Fibroblast of skin of right biceps (primary cell): ENCODE data around the gene RBFOX2.
"Not testable (repeated sequence)": the region's sequence is repeated elsewhere in the genome, so short reads cannot be mapped to it uniquely, and the experiment has no call there.

ENCODE experiments used
- DNase-seq: peaks from one replicate; pipeline ENCODE4 v3.0.0-alpha.2; 2013

RBFOX2 gene

DNA sequence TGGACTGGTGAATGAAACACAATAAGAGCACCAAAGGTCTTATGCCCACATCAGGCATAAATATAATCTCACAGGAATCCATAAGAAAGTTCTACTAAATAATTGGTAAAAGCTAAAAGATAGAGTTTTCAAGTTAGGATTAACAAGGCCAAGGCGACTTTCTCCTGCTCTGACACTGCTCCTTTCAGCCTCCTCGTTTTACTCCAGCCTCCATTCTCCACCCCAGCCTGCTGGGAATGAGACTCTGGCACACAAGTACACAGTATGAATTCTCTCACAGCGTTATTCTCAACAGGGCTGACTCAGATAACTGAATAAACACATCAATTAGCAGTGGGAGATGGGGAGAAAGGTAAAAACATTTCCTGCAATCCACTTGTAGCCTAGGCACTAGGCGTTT lies 216.0 kb downstream of the RBFOX2 start:
- DNase-seq: no peak

DNA sequence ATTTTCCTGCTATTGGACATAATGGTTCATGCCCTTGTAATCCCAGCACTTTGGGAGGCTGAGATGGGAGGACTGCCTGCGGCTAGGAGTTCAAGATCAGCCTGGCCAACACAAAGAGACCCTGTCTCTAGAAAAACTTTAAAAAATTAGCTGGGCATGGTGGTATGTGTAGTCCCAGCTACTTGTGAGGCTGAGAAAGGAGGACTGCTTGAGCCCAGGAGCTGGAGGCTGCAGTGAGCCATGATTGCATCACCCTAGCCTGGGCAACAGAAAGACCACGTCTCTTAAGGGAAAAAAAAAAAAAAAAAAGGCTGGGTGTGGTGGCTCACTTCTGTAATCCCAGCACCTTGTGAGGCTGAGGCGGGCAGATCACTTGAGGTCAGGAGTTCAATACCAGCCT lies 217.0 kb downstream of the RBFOX2 start:
- no peak for DNase-seq

DNA sequence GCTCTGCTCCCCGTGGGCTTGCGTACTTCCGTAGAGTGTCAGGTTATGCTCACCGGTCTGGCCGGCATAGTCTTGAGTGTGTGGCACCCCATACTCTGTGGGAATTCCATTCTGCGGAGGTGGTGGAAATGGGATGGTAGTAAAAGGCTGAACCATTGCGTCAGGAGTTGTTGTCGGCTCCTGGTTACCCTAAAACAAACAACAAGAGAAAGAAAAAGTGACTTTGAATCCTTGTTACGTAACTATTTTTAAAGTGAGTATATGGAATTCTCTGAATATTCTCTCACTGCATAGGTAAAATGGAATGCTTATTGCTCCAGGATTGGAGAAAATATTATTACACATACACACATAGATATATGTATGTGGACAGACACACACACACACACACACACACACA lies 218.8 kb downstream of the RBFOX2 start:
- no peak for DNase-seq

DNA sequence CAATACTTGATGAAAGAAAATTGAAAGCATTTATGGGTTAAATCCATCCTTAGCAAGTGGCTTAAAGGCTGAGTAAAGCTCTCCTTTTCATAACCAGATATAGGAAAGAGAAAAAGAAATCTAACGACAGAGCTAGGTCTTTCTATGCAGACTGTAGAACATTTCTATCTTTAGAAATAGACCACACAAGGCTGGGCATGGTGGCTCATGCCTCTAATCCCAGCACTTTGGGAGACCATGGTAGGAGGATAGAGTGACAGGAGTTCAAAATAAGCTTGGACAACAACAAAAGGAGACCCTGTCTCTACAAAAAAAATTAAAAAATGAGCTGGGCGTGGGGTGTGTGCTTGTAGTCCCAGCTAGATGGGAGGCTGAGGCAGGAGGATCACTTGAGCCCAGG lies 220.2 kb downstream of the RBFOX2 start:
- DNase-seq: no peak

DNA sequence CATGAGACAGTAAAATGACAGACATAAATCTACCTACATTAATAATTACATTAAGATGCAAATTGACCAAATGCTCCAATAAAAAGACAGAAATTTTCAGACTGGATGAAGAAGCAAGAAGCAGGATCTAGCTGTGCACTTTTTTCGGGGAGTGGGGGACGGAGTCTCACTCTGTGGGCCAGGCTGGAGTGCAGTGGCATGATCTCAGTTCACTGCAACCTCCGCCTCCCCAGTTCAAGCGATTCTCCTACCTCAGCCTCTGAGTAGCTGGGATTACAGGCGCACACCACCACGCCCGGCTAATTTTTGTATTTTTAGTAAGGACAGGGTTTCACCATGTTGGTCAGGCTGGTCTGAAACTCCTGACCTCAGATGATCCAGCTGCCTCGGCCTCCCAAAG lies 222.0 kb downstream of the RBFOX2 start:
- not testable (repeated sequence) for DNase-seq

DNA sequence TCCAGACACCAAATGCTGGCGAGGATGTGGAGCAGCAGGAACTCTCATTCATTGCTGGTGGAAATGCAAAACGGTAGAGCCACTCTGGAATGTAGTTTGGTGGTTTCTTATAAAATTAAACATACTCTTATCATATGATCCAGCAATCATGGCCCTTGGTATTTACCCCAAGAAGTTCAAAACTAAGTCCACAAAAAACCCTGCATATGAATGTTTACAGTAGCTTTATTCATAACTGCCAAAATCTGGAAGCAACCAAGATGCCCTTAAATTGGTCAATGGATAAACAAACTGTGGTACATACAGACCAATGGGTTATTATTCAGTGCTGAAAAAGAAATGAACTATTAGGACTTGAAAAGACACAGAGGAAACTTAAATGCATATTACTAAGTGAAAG lies 223.2 kb downstream of the RBFOX2 start:
- no peak for DNase-seq

DNA sequence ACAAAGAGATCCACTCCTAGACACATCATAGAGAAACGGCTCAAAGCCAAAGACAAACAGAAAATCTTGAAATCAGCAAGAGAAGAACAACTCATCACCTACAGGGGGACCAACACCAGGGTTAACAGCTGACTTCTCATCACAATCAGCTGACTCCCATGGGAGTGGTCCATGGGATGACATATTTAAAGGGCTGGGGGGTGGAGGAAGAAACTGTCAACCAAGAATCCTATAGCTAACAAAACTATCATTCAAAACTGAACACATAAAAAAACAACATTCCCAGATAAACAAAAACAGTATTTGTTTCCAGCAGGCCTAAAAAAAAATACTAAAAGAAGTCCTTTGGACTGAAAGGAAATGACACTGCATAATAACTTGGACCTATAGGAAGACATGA lies 224.2 kb downstream of the RBFOX2 start:
- no peak for DNase-seq

DNA sequence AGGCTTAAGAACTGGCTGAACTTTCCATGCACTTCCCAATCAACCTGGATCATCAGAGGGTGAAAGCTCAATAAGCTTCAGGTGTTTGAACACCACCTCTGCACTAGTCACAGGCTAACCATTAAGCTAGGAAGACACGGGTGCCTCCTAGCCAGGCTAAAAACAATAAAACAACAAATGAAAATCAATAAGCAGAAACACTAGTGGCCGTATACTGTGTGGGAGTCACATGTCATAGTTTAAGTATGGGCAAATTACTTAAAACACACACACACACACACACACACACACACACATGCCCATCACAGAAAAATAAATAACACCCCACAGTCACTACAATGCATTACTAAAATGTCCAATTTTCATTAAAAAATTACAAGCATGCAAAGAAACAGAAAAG lies 225.7 kb downstream of the RBFOX2 start:
- DNase-seq: no peak

DNA sequence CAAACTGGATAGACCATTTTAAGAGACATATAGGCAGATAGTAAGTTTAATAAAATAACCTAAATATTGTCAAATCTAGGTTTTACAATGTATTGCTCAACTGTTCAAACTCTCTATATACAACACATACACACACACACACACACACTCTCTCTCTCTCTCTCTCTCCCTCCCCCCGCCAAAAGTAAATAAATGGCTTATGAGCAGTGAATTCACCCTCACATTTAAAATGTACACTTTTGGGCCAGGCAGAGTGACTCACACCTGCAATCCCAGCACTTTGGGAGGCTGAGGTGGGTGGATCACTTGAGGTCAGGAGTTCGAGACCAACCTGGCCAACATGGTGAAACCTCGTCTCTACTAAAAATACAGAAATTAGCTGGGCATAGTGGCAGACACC lies 227.3 kb downstream of the RBFOX2 start:
- DNase-seq: peak; percentile 36

DNA sequence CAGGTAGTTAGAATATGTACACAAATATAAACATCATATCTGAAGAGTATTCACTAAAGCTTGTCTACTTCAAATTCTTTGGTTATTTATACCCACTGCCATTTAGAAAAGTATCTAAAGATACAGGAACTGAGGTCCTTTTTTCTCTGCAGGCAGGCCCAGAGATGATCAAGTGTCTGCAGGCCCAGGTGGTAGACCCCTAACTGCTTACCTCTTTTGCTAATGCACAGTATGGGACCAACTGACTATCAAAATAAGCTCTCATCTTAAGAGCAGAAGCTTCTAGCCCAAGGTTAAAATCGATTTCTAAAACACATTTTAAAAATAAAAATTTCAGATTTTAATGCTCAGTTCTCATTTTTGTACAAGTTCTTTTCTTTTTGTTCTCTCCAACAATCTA lies 229.5 kb downstream of the RBFOX2 start:
- no peak for DNase-seq

DNA sequence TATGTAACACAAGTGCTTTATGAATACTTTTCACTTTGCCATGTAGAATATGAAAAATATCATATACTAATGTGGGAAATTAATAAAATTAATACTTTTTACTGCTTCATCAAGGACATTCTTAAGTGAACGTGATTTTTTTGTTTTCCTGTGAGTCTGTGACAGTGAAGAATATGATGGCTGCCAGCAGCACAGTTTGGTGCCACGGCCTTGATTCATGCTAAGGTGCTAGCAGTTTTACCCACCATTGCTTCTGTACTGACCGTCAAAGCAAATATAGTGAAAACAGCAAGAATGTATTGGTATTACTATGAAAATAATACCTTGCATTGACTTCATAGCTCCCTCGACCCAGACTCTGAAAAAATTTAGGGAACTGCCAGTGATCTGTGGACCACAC lies 231.2 kb downstream of the RBFOX2 start:
- DNase-seq: no peak

DNA sequence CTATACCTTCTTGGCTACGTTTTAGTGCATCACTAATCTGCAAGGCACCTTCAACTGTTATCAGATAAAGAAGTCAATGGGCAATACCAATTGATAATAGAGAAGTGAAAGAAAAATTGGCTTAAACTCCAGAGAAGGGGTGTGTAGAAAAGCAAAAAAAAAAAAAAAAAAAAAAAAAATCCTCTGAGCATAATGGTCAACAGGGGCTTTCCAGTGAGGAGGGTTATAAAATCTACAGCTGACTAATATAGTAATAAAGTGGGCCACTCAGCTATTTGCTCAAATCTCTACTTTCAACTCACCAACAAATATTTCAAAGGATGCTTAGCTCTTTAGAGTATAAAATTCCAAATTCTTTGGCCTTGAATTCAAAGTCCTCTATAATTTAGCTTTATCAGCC lies 233.1 kb downstream of the RBFOX2 start:
- no peak for DNase-seq

DNA sequence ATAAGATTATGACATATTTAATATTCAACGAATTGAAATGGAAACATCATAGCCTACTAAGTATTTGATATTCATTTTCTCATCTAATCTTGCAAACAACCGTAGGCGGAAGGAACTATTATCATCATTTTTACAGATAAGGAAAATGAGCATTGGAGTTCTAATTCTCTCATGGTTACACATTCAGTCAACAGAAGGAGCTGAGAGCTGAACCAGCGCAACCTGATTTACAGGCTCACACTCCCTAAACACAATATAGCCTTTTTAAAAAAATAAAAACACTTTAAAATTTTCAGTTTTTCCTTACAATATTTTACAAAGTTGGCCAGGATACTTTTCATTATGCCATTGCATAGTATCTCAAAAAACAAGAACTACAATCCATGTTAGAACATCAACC lies 236.1 kb downstream of the RBFOX2 start:
- DNase-seq: no peak

DNA sequence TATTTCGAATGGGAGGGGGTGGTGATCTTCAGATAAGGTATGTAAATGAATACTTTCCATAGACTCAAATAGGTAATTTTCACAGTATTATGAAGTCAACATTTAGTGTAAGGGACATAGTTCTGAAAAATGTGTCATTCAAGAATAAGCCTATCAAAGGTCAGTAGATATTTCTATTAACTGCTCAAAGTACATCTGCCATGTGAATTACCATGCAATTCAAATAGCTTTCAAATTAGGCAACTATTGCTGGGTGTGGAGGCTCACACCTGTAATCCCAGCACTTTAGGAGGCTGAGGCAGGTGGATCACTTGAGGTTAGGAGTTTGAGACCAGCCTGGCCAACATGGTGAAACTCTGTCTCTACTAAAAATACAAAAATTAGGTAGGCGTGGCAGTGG lies 236.8 kb downstream of the RBFOX2 start:
- DNase-seq: not testable (repeated sequence)

DNA sequence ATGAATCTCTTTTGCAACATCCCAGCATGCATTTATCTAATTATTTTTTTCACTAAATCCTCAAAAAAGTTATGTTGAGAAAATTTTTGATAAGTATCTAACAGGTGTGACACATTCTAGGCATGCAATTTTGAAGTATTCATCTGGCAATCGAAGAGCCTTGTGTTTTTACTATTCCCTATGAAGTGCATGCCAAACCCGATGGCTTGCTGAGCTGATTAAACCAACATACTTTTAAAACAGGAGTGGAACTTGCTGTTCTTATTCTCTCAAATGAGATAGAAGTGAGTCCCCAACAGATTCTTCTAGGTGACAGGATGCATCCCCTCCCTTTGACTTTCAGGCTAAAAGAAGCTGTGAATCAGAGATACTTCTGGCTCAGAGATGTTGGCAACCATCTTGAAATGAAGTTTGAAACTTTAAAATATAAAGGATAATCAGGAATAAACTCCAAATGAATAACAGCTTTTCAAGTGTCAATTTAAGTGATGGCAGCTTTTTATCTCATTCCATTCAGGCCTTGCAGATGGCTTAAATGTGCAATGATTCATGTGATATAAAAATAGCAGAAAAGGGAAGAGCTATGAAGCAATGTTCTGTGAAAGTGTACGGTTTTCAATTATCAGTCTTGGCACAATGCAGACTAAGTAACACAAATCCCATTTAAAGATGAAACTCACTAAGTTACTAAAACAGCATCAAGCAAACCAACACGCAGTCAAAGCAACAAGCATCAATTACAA lies 243.3 kb downstream of the RBFOX2 start:
- peak; percentile 72 for DNase-seq

DNA sequence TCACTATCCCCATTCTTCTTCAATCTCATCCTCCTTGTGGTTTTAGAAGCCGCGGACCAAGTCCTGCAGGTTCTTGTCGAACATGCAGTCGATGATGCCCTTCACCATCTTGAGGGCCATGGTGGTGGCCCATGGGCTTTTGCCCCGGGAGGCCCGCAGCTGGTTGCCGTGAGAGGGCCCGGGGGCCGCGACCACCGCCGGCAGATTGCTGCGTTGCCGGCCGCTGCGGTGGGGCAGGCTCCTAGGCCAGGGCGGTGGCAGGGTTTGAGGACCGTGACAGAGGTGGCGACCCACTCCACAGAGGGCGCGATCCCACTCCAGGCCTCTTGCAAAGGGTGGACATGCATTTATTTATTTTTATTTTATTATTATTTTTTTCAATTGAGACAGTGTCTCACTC lies 244.0 kb downstream of the RBFOX2 start:
- DNase-seq: no peak

DNA sequence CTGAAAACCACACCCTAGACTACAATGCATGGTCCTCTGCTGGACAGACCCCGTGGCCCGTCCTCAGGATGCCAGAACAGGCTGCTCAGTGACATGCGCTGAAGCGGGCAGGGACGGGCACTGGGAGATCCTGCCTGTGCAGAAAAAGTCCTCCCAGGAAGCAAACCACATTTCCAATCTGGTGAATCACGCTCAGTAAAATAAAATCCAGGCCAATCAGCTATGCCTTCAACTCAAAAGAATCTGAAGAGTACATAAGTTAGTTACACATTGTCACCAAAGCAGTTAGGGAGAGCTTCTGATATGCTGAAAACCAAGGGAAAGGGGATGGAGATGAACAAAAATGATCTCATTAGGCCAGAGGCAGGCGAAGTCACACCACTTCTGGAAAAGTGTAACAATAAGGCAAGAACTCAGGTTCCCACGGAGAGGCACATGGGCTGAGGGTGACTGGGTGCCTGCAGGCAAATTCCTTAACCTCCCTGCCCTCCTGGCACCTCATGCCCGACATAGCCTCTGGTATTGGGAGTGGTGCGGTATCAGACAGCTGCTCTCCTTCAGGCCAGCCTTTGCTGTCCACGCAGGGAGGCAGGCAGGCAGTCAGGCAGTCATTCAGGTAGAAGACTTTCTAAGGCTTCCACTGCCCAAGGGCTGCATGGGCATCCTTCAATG lies 244.5 kb downstream of the RBFOX2 start:
- DNase-seq: peak; percentile 88

DNA sequence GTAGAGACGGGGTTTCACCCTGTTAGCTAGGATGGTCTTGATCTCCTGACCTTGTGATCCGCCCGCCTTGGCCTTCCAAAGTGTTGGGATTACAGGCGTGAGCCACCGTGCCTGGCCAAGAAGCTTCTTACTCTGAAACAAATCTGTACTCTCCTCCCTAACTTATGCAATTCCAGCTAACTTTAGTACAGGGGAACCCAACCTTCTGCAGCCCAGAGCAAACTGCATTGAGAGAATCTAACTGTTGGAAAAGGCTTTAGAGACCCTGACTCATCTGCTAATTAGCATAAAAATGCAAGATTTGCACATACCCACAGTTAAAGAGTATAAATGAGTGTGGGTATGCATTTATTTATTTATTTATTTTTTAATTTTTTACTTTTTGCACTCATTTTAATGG lies 246.1 kb downstream of the RBFOX2 start:
- peak; percentile 63 for DNase-seq

DNA sequence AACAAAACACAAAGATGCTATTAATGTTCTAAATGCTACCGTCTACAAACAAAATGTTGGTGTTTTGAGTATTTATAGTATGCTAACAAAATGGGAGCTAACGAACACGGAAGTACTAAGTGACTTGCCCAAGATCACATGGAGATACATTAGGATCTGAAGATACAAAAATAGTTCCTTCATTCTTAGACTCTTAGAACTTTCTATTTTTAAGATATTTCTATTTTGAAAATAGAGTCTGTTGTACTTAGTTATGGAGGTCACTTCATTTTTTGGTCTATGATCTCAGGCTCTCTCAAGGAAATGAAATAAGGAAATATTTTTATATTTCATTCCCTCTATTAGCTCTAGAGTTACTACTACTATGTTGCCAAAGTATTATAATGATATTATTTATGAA lies 246.7 kb downstream of the RBFOX2 start:
- DNase-seq: no peak

DNA sequence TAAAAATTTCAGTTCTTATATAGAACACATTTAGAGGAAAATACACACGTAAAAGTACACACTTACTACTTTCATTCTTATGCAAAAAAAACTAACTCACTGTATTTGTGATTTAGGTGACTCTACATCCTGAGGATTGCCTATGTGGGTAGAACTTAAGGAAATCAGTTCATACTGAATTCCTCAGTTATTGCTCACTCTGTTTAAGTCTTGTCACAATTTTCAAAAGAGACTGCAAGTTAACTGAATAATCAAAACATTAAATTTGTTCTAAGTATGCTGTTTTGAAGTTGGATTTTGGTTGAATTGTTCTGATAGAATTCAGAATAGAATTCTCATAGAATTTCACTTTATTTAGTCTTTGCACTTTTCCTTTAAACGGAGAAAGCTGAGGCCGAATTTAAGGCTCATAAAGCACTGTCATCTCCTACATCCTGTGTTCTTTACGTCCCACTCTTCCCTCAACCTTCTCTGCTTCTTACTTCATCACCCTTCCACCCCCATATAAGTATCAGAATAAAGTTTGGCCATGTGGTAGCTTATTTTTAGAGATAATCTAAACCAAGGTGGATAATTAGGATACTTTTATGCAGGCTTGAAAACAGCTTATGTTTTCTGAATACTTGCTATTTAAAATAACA lies 251.2 kb downstream of the RBFOX2 start:
- DNase-seq: peak; percentile 83

DNA sequence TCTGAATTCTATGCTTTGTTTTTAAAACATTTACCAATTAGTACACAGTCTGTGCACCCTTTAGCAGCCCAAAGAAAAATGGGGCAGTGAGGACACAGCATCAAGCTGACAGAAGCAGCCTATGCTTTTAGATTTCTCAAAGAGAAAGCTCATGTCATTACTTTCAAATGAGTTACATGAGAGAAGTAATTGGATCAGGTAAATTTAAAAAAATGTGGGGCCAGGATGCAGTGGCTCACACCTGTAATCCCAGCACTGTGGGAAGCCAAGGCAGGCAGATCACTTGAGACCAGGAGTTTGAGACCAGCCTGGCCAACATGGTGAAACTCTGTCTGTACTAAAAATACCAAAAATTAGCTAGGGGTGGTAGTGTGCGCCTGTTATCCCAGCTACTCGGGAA lies 253.3 kb downstream of the RBFOX2 start:
- no peak for DNase-seq

DNA sequence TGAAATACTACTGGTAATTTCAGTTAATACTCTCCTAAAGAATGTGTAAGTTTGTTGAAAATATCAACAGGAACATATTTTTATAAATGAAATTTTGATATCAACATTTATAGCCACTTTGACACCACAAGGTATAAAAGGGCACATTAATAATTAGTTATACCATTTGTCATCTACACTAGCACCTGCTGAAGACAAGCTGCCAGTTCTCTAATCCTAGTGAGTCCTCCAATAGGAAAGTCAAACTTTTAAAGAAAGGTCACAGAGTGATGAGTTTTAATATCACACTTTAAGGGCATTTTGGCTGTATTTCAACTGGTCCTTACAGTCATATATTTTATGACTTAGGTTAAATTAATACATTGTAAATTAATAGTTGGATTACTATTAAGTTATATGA lies 258.6 kb downstream of the RBFOX2 start:
- DNase-seq: no peak

DNA sequence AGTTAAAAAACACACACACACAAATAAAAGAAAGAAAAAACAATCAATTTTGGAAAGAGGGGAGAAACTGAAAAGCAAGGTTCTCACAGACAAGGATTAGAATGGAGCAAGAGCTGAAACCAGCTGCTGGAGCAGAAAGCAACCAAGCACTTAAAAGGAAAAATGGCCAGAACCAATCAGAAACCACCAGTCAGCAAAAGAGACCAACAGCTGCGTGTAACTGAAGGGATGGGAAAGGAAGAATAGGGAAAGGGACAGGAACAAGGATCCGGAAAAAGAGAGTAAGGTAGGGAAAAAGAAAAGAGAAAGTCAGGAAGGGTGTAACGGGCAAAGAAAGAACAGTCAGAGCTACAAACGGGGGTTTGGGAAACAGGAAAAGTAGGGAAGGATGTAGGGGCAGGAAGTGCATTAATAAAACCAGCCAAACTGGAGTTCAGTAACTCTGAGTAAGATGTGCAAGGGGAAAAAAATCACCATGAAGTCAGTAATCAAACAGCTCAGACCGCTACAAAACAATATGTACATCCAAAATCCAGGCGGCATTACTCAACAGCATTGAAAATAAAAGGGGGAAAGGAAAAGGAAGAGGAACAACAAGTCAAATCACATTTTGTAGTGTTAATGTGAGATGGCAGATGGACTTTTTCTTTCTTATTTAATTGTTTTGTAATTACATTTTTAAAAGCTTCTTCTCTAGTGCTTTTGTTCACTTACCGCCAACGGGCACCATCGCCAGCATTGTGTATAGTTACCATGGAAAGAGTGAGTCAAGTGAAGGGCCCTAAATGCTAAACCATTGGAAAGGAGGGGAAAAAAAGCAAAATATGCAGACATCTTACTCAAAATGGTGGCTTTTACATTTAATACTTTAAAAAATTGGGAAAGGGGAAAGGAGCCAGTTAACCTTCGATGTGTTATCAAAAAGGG lies 261.7 kb downstream of the RBFOX2 start:
- no peak for DNase-seq
